K562 (cell line): ENCODE results near the gene EMID1. TPM values are rescaled to one million over a fixed set of nuclear protein-coding genes. Genes with fewer than 3 reads are reported as not detected.

ENCODE experiments used
- ATF3 ChIP-seq, 2 experiments: fragments of 450-650 bp in 1 of 2; sonication (generic) in 1 of 2; formaldehyde crosslinking in 1 of 2; IDR thresholded peaks in 1 of 2; conservative IDR thresholded peaks in 1 of 2; 2 replicates each; pipeline versions ENCODE4 v1.6.1 to v1.8.1; 2016 to 2023; ENCODE audit warnings: mild to moderate bottlenecking in 2 of 2, moderate library complexity in 2 of 2, inconsistent platforms in 1 of 2, missing genetic modification reagents in 1 of 2
- CBFA2T3 ChIP-seq: fragments of 450-650 bp; IDR thresholded peaks from 2 replicates; pipeline ENCODE4 v1.6.1; 2017
- CBFB ChIP-seq: sonication (generic); formaldehyde crosslinking; IDR thresholded peaks from 2 replicates; pipeline ENCODE4 v1.4.0; 2020; ENCODE audit warnings: mild to moderate bottlenecking, missing genetic modification reagents
- CC2D1A ChIP-seq: fragments of 450-650 bp; IDR thresholded peaks from 2 replicates; pipeline ENCODE4 v1.6.1; 2017; ENCODE audit warnings: mild to moderate bottlenecking
- DDX20 ChIP-seq: fragments of 450-650 bp; IDR thresholded peaks from 2 replicates; pipeline ENCODE4 v1.6.1; 2016; ENCODE audit warnings: missing genetic modification characterization, low read depth, mild to moderate bottlenecking, missing compliant biosample characterization, moderate library complexity
- ESRRA ChIP-seq: fragments of 450-650 bp; IDR thresholded peaks from 2 replicates; pipeline ENCODE4 v1.6.1; 2014; ENCODE audit warnings: low read depth, mild to moderate bottlenecking, moderate library complexity, borderline replicate concordance
- HIVEP1 ChIP-seq: fragments of 250-450 bp; sonication (Bioruptor Pico); IDR thresholded peaks from 2 replicates; pipeline ENCODE4 v1.4.0; 2020; ENCODE audit warnings: mild to moderate bottlenecking
- HLTF ChIP-seq: fragments of 450-650 bp; IDR thresholded peaks from 2 replicates; pipeline ENCODE4 v1.6.1; 2016
- HMBOX1 ChIP-seq: sonication (generic); IDR thresholded peaks from 2 replicates; pipeline ENCODE4 v1.6.1; 2016
- KHSRP ChIP-seq: fragments of 450-650 bp; IDR thresholded peaks from 2 replicates; pipeline ENCODE4 v1.6.1; 2017
- MAFK ChIP-seq: IDR thresholded peaks from 2 replicates; pipeline ENCODE4 v1.6.1; 2011; ENCODE audit warnings: low read length, improper control_type of control experiment
- MBD1 ChIP-seq: fragments of 250-450 bp; sonication (Bioruptor Pico); IDR thresholded peaks from 2 replicates; pipeline ENCODE4 v1.8.0; 2022; ENCODE audit warnings: inconsistent platforms
- MYBL2 ChIP-seq, 2 experiments: fragments of 450-650 bp in 1 of 2; sonication (generic) in 1 of 2; formaldehyde crosslinking in 1 of 2; IDR thresholded peaks; 2 replicates each; pipeline versions ENCODE4 v1.6.1 to v1.8.1; 2017 to 2022; ENCODE audit warnings: borderline replicate concordance in 1 of 2, inconsistent platforms in 1 of 2, low read depth in 1 of 2, mild to moderate bottlenecking in 1 of 2, missing genetic modification reagents in 1 of 2, moderate library complexity in 1 of 2
- RFX1 ChIP-seq: fragments of 450-650 bp; IDR thresholded peaks from 2 replicates; pipeline ENCODE4 v1.6.1; 2016; ENCODE audit warnings: mild to moderate bottlenecking, moderate library complexity
- TAL1 ChIP-seq: fragments of 450-650 bp; IDR thresholded peaks from 2 replicates; pipeline ENCODE4 v1.6.1; 2016; ENCODE audit warnings: mild to moderate bottlenecking
- TRIM25 ChIP-seq: fragments of 450-650 bp; IDR thresholded peaks from 2 replicates; pipeline ENCODE4 v1.7.0; 2016; ENCODE audit warnings: borderline replicate concordance
- YY1 ChIP-seq, 3 experiments: IDR thresholded peaks; 2 replicates each; pipeline ENCODE4 v1.6.1; 2011; ENCODE audit warnings: low read length in 2 of 3, mild to moderate bottlenecking in 2 of 3, moderate library complexity in 2 of 3, borderline replicate concordance in 1 of 3, control low read depth in 1 of 3, low read depth in 1 of 3; ENCODE audit not compliant: insufficient read depth in 3 of 3, insufficient replicate concordance in 2 of 3, control insufficient read depth in 1 of 3, insufficient read length in 1 of 3; ENCODE audit errors: extremely low read depth in 1 of 3
- ZBTB1 ChIP-seq: sonication (generic); formaldehyde crosslinking; IDR thresholded peaks from 2 replicates; pipeline ENCODE4 v1.8.1; 2023; ENCODE audit warnings: missing genetic modification reagents, low read depth, mild to moderate bottlenecking, borderline replicate concordance
- ZBTB26 ChIP-seq: fragments of 450-650 bp; formaldehyde crosslinking; IDR thresholded peaks from 2 replicates; pipeline ENCODE4 v1.4.0; 2022; ENCODE audit warnings: missing genetic modification characterization
- ZNF133 ChIP-seq: fragments of 250-450 bp; sonication (Bioruptor Pico); IDR thresholded peaks from 2 replicates; pipeline ENCODE4 v1.4.0; 2020; ENCODE audit warnings: mild to moderate bottlenecking
- ZNF707 ChIP-seq: fragments of 250-450 bp; sonication (Bioruptor Pico); conservative IDR thresholded peaks from 2 replicates; pipeline ENCODE4 v1.8.0; 2022; ENCODE audit warnings: inconsistent platforms, mild to moderate bottlenecking, moderate library complexity
- polyA plus RNA-seq, 8 experiments: library from polyadenylated mRNA; depleted of rRNA in 4 of 8; stranded (reverse) in 5 of 8; unstranded in 3 of 8; fragments of >200 nt; fragmentation: Nextera tagmentation in 2 of 8; fragmentation: Illumina TruSeq in 1 of 8; extraction: Ambion mirVana in 2 of 8; extraction: Trizol in 1 of 8; gene quantifications; 2 replicates each; pipeline versions ENCODE4 v1.2.1 to v1.2.3, GENCODE V29; 2011 to 2014; ENCODE audit warnings: inconsistent platforms in 1 of 8, missing spikeins in 1 of 8
- total RNA-seq, 7 experiments: library from RNA; depleted of rRNA in 6 of 7; stranded (reverse); fragments of >200 nt in 6 of 7; fragmentation: Illumina TruSeq in 2 of 7; extraction: Trizol in 2 of 7; gene quantifications; 2 replicates each; pipeline versions ENCODE4 v1.2.1 to v1.2.3, GENCODE V29; 2011 to 2021; ENCODE audit warnings: low replicate concordance in 1 of 7

Gene EMID1
- total and polyA plus RNA-seq, 9 of the 15 experiments (the other 6 are each of a cell fraction or from before 2014, with no cell fraction given), result 0.15 to 7.2 (median 2.7) TPM

GRCh38 chr22:29195964-29196666, 9.6 kb upstream of the EMID1 start (continued):
- TF ChIP-seq MYBL2 (IDR thresholded peaks at IDR 0.05; ENCODE audit: low read depth), result 0 out of 2 replicates have a peak, but pooled peaks have one; percentile 23
- no peak for TF ChIP-seq MYBL2 (CRISPR knock-in tag; IDR thresholded peaks at IDR 0.05; ENCODE audit: borderline replicate concordance)
- TF ChIP-seq MAFK, result no peak
- TF ChIP-seq TAL1, result 0 out of 2 replicates have a peak, but pooled peaks have one; percentile 6
- TF ChIP-seq TRIM25, result no peak
- no peak for TF ChIP-seq CBFA2T3
- no peak for TF ChIP-seq ZNF707 (CRISPR knock-in tag)
- TF ChIP-seq ZNF133, result no peak
- no peak for TF ChIP-seq HIVEP1 (CRISPR knock-in tag)
- no peak for TF ChIP-seq CC2D1A
- no peak for TF ChIP-seq ZBTB1 (CRISPR knock-in tag)
- peak; percentile 3; the same call in 1 of the 2 replicates for TF ChIP-seq ESRRA
- TF ChIP-seq CBFB (CRISPR knock-in tag), result no peak
- TF ChIP-seq HMBOX1, result no peak
- TF ChIP-seq YY1 (IDR thresholded peaks at IDR 0.05; ENCODE audit: borderline replicate concordance in 1 of 3, control insufficient read depth in 1 of 3, extremely low read depth in 1 of 3, insufficient read depth in 3 of 3, insufficient read length in 1 of 3, insufficient replicate concordance in 2 of 3, low read depth in 1 of 3, low read length in 2 of 3), result no peak
- peak; percentile 13; the same call in 1 of the 2 replicates for TF ChIP-seq HLTF
- no peak for TF ChIP-seq RFX1
- TF ChIP-seq KHSRP, result 0 out of 2 replicates have a peak, but pooled peaks have one; percentile 27
- no peak for TF ChIP-seq MBD1 (CRISPR knock-in tag)
- peak; percentile 92; the same call in 1 of the 2 replicates for TF ChIP-seq ZBTB26 (CRISPR knock-in tag)
- TF ChIP-seq DDX20 (tag), result no peak
- TF ChIP-seq ATF3 (IDR thresholded peaks at IDR 0.05), result no peak
- no peak for TF ChIP-seq ATF3 (CRISPR knock-in tag; conservative IDR thresholded peaks at IDR 0.05)
